H9 (cell line): ENCODE results near the gene ROBO1. TPM values are rescaled to one million over a fixed set of nuclear protein-coding genes. Genes with fewer than 3 reads are reported as not detected.

Experiments used
- DNase-seq: peaks from one replicate; pipeline ENCODE4 v3.0.0-alpha.2; 2017
- H2AFZ ChIP-seq: one replicate; pipeline ENCODE4 v1.6.1; 2013; ENCODE audit warnings: mild to moderate bottlenecking, low read length, control low read depth, moderate library complexity
- H2AK5ac ChIP-seq: 2 replicates; pipeline ENCODE4 v1.6.1; 2013; ENCODE audit warnings: low read length, control low read depth, mixed read lengths; ENCODE audit not compliant: insufficient read length
- H2BK120ac ChIP-seq: one replicate; pipeline ENCODE4 v1.6.1; 2013; ENCODE audit warnings: low read depth, mild to moderate bottlenecking, low read length, control low read depth, inconsistent platforms; ENCODE audit not compliant: poor library complexity, severe bottlenecking
- H2BK12ac ChIP-seq: 2 replicates; pipeline ENCODE4 v1.6.1; 2013; ENCODE audit warnings: low read length, control low read depth, mixed read lengths, low read depth; ENCODE audit not compliant: insufficient read length
- H2BK15ac ChIP-seq: 2 replicates; pipeline ENCODE4 v1.6.1; 2013; ENCODE audit warnings: low read depth, low read length, control low read depth
- H2BK20ac ChIP-seq: one replicate; pipeline ENCODE4 v1.6.1; 2013; ENCODE audit warnings: low read depth, mild to moderate bottlenecking, low read length, control low read depth, inconsistent platforms; ENCODE audit not compliant: poor library complexity, severe bottlenecking
- H2BK5ac ChIP-seq: 2 replicates; pipeline ENCODE4 v1.6.1; 2013; ENCODE audit warnings: low read length, control low read depth, mixed read lengths; ENCODE audit not compliant: insufficient read length
- H3K14ac ChIP-seq: 2 replicates; pipeline ENCODE4 v1.6.1; 2013; ENCODE audit warnings: low read length, control low read depth; ENCODE audit not compliant: insufficient read depth
- H3K18ac ChIP-seq: 2 replicates; pipeline ENCODE4 v1.6.1; 2013; ENCODE audit warnings: low read depth, mild to moderate bottlenecking, mixed read lengths, low read length, control low read depth; ENCODE audit not compliant: insufficient read length
- H3K23ac ChIP-seq: 2 replicates; pipeline ENCODE4 v1.6.1; 2013; ENCODE audit warnings: low read length, control low read depth, mixed read lengths, low read depth; ENCODE audit not compliant: insufficient read length
- H3K23me2 ChIP-seq: 2 replicates; pipeline ENCODE4 v1.6.1; 2013; ENCODE audit warnings: low read depth, mild to moderate bottlenecking, mixed read lengths, low read length, control low read depth; ENCODE audit not compliant: insufficient read length, poor library complexity, severe bottlenecking
- H3K27ac ChIP-seq: 2 replicates; pipeline ENCODE4 v1.5.1; 2013; ENCODE audit warnings: low read length, control low read depth, mixed read lengths, low read depth; ENCODE audit not compliant: insufficient read length
- H3K27me3 ChIP-seq: 2 replicates; pipeline ENCODE4 v1.6.1; 2013; ENCODE audit warnings: low read length, control low read depth, inconsistent platforms; ENCODE audit not compliant: insufficient read depth
- H3K4ac ChIP-seq: 2 replicates; pipeline ENCODE4 v1.6.1; 2013; ENCODE audit warnings: low read depth, mild to moderate bottlenecking, control low read depth, inconsistent platforms, low read length, moderate library complexity
- H3K4me1 ChIP-seq: 2 replicates; pipeline ENCODE4 v1.6.1; 2013; ENCODE audit warnings: low read length, control low read depth, inconsistent platforms; ENCODE audit not compliant: insufficient read depth
- H3K4me2 ChIP-seq: 2 replicates; pipeline ENCODE4 v1.6.1; 2013; ENCODE audit warnings: low read length, control low read depth, mixed read lengths; ENCODE audit not compliant: insufficient read length, insufficient read depth
- H3K56ac ChIP-seq: 2 replicates; pipeline ENCODE4 v1.6.1; 2013; ENCODE audit warnings: low read depth, mild to moderate bottlenecking, mixed read lengths, low read length, control low read depth; ENCODE audit not compliant: insufficient read length
- H3K79me1 ChIP-seq: 2 replicates; pipeline ENCODE4 v1.6.1; 2013; ENCODE audit warnings: low read depth, mild to moderate bottlenecking, moderate library complexity, low read length, control low read depth, inconsistent platforms; ENCODE audit not compliant: insufficient read depth, poor library complexity, severe bottlenecking
- H3K79me2 ChIP-seq: 2 replicates; pipeline ENCODE4 v1.6.1; 2013; ENCODE audit warnings: low read length, control low read depth, inconsistent platforms; ENCODE audit not compliant: insufficient read depth
- H3K9ac ChIP-seq: 2 replicates; pipeline ENCODE4 v1.6.1; 2013; ENCODE audit warnings: low read length, control low read depth, mixed read lengths; ENCODE audit not compliant: insufficient read length; ENCODE audit errors: extremely low read depth
- H3K9me3 ChIP-seq: one replicate; pipeline ENCODE4 v1.6.1; 2013; ENCODE audit warnings: low read depth, low read length, inconsistent platforms; ENCODE audit not compliant: control insufficient read depth
- H3T11ph ChIP-seq: one replicate; pipeline ENCODE4 v1.6.1; 2013; ENCODE audit warnings: mild to moderate bottlenecking, low read length, control low read depth, inconsistent platforms
- H4K20me1 ChIP-seq: one replicate; pipeline ENCODE4 v1.6.1; 2013; ENCODE audit not compliant: control insufficient read depth, insufficient read length, insufficient read depth
- H4K5ac ChIP-seq: 2 replicates; pipeline ENCODE4 v1.6.1; 2013; ENCODE audit warnings: low read depth, mild to moderate bottlenecking, mixed read lengths, low read length, control low read depth; ENCODE audit not compliant: insufficient read length
- H4K8ac ChIP-seq: replicated peaks from 2 replicates; pipeline ENCODE4 v1.6.1; 2013; ENCODE audit warnings: low read length, control low read depth, mixed read lengths, low read depth; ENCODE audit not compliant: insufficient read length
- H4K91ac ChIP-seq: 2 replicates; pipeline ENCODE4 v1.6.1; 2013; ENCODE audit warnings: low read depth, mild to moderate bottlenecking, moderate library complexity, mixed read lengths, low read length, control low read depth; ENCODE audit not compliant: insufficient read length
- H3K27ac Mint-ChIP-seq, 3 experiments: 2 replicates in 2 of 3; 3 replicates in 1 of 3; pipeline ENCODE4 v1.8.0; 2020 to 2021; ENCODE audit warnings: mixed read lengths in 3 of 3, mild to moderate bottlenecking in 1 of 3, moderate library complexity in 1 of 3
- H3K27me3 Mint-ChIP-seq: 2 replicates; pipeline ENCODE4 v1.8.0; 2021; ENCODE audit warnings: low read depth, mild to moderate bottlenecking, moderate library complexity, mixed read lengths
- H3K36me3 Mint-ChIP-seq, 3 experiments: 2 replicates in 2 of 3; 3 replicates in 1 of 3; pipeline ENCODE4 v1.8.0; 2020 to 2021; ENCODE audit warnings: low read depth in 3 of 3, mixed read lengths in 3 of 3; ENCODE audit not compliant: insufficient read depth in 1 of 3
- H3K4me1 Mint-ChIP-seq, 2 experiments: 2 replicates each; pipeline ENCODE4 v1.8.0; 2020; ENCODE audit warnings: mixed read lengths in 2 of 2
- H3K4me3 Mint-ChIP-seq, 2 experiments: 2 replicates in 1 of 2; 3 replicates in 1 of 2; pipeline ENCODE4 v1.8.0; 2020 to 2021; ENCODE audit warnings: mild to moderate bottlenecking in 2 of 2, mixed read lengths in 2 of 2, moderate library complexity in 1 of 2
- H3K9me3 Mint-ChIP-seq, 2 experiments: 2 replicates in 1 of 2; 3 replicates in 1 of 2; pipeline ENCODE4 v1.8.0; 2020; ENCODE audit warnings: mild to moderate bottlenecking in 2 of 2, mixed read lengths in 2 of 2, moderate library complexity in 1 of 2
- WGBS: extraction: QIAGEN DNeasy Blood & Tissue Kit; methylation state at CpG from one replicate; pipeline ENCODE4 v1.1.7; 2013; ENCODE audit warnings: missing lambda C conversion rate, low lambda C conversion rate, mixed read lengths; ENCODE audit not compliant: insufficient read length; ENCODE audit errors: extremely low coverage; 5-methylcytosine and 5-hydroxymethylcytosine counted together
- total RNA-seq: library from RNA; stranded (reverse); gene quantifications from 2 replicates; pipeline ENCODE4 v1.2.1, GENCODE V29; 2021
- TF ChIP-seq, protein P1 (sequence below): fragments of 200-600 bp; sonication (generic); conservative IDR thresholded peaks from 3 replicates; pipeline ENCODE4 v1.8.0; 2021; ENCODE audit warnings: antibody characterized with exemption, mild to moderate bottlenecking

The ROBO1 gene
- total RNA-seq, 1 experiment from 2014 or later, result 62.7 TPM

DNA sequence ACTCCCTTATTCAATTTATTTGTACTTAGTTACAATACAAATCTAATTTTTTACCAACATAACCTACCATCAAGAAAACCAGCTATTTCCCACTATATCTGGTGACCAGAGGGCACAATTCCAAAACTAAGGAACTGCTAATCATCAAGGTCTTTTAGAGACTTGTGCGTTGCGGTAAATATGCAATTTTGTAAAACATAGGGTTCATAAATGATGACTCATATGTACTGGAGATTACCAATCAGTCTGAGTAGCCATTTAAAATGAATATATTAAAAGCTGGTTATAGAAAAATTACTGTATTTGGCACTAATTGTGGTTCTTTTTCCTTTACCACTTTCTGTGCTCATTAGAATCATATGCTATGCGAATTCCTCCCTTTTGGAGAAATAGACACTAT lies 859.6 kb downstream of the ROBO1 start:
- no peak overlapping the region for H2BK15ac ChIP-seq
- no peak overlapping the region for H3T11ph ChIP-seq
- H4K5ac ChIP-seq, result no peak overlapping the region
- no peak overlapping the region for H3K4ac ChIP-seq
- whole genome bisulfite sequencing, result no CpG with 5 or more reads among the region's 3 CpGs
- peaks cover 3% of the 10 kb centered on the region for H3K79me1 ChIP-seq
- no peaks in the 10 kb centered on the region for H3K9me3 Mint-ChIP-seq
- no peak overlapping the region for H3K4me2 ChIP-seq
- H3K4me3 Mint-ChIP-seq, result no peak overlapping the region
- no peak overlapping the region for H3K56ac ChIP-seq
- DNase-seq, result no peak
- H3K4me1 ChIP-seq, result no peaks in the 10 kb centered on the region
- peaks cover 3% of the 10 kb centered on the region; the same call in 1 of the 2 replicates for H3K79me2 ChIP-seq
- H3K18ac ChIP-seq, result no peak overlapping the region
- H3K9me3 ChIP-seq, result no peaks in the 10 kb centered on the region
- H2BK12ac ChIP-seq, result no peak overlapping the region
- H2BK120ac ChIP-seq, result no peak overlapping the region
- H3K4me1 Mint-ChIP-seq, result peaks cover 7 to 9% of the 10 kb centered on the region in 2 experiments
- no peak overlapping the region for H2AK5ac ChIP-seq
- H4K8ac ChIP-seq, result no peak overlapping the region
- no peaks in the 10 kb centered on the region for H3K27me3 ChIP-seq
- H3K23ac ChIP-seq, result no peak overlapping the region
- H2BK20ac ChIP-seq, result no peak overlapping the region
- H3K14ac ChIP-seq, result no peak overlapping the region
- no peak overlapping the region for H4K91ac ChIP-seq
- no peaks in the 10 kb centered on the region for H4K20me1 ChIP-seq
- no peak overlapping the region for H3K27ac ChIP-seq
- peaks cover 0 to 4% (median 0%) of the 10 kb centered on the region in 3 experiments; a peak in 1 of 7 replicates for H3K36me3 Mint-ChIP-seq
- H2BK5ac ChIP-seq, result no peak overlapping the region
- H3K23me2 ChIP-seq, result no peaks in the 10 kb centered on the region
- H2AFZ ChIP-seq, result no peak overlapping the region
- no peaks in the 10 kb centered on the region for H3K27me3 Mint-ChIP-seq
- no peak overlapping the region for H3K9ac ChIP-seq
- no peak overlapping the region for H3K27ac Mint-ChIP-seq
- TF ChIP-seq, protein P1, sequence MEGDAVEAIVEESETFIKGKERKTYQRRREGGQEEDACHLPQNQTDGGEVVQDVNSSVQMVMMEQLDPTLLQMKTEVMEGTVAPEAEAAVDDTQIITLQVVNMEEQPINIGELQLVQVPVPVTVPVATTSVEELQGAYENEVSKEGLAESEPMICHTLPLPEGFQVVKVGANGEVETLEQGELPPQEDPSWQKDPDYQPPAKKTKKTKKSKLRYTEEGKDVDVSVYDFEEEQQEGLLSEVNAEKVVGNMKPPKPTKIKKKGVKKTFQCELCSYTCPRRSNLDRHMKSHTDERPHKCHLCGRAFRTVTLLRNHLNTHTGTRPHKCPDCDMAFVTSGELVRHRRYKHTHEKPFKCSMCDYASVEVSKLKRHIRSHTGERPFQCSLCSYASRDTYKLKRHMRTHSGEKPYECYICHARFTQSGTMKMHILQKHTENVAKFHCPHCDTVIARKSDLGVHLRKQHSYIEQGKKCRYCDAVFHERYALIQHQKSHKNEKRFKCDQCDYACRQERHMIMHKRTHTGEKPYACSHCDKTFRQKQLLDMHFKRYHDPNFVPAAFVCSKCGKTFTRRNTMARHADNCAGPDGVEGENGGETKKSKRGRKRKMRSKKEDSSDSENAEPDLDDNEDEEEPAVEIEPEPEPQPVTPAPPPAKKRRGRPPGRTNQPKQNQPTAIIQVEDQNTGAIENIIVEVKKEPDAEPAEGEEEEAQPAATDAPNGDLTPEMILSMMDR, result no peak
